ENCODE measurements around the gene EML6.
"Not testable (repeated sequence)": the region's sequence is repeated elsewhere in the genome, so short reads cannot be mapped to it uniquely, and the experiment has no call there.

The EML6 gene

GRCh38 chr2:54687595-54688152, 35.8 kb upstream of the EML6 start:
- Histone ChIP-seq H3K4me3 (ENCODE audit: low read depth, low read length) (no peak overlapping the region), H3K9me3 (ENCODE audit: severe bottlenecking) (no peaks in the 10 kb centered on the region), H3K36me3 (no peaks in the 10 kb centered on the region), H3K27ac (no peak overlapping the region), H3K27me3 (ENCODE audit: insufficient read depth, low read depth, severe bottlenecking) (no peaks in the 10 kb centered on the region)
- no peak for DNase-seq
- no peak for TF ChIP-seq CTCF (IDR thresholded peaks at IDR 0.05; ENCODE audit: low read depth, low read length)

GRCh38 chr2:54691445-54692135, 31.9 kb upstream of the EML6 start:
- no peak for TF ChIP-seq CTCF (IDR thresholded peaks at IDR 0.05; ENCODE audit: low read depth, low read length)
- Histone ChIP-seq H3K27me3 (ENCODE audit: insufficient read depth, low read depth, severe bottlenecking) (no peaks in the 10 kb centered on the region), H3K4me3 (ENCODE audit: low read depth, low read length) (no peak overlapping the region), H3K9me3 (ENCODE audit: severe bottlenecking) (no peaks in the 10 kb centered on the region), H3K27ac (no peak overlapping the region), H3K36me3 (no peaks in the 10 kb centered on the region)
- DNase-seq = no peak

- H3K4me3 ChIP-seq (ENCODE audit: low read depth, low read length) = no peak overlapping the region
- no peak for DNase-seq
- no peak for TF ChIP-seq CTCF (IDR thresholded peaks at IDR 0.05; ENCODE audit: low read depth, low read length)
Observed at GRCh38 chr2:54692556-54692955, 30.9 kb upstream of the EML6 start.

GRCh38 chr2:54695378-54695777, 28.1 kb upstream of the EML6 start:
- DNase-seq = no peak
- TF ChIP-seq CTCF (IDR thresholded peaks at IDR 0.05; ENCODE audit: low read depth, low read length) = 0 out of 2 replicates have a peak, but pooled peaks have one; percentile 12
- no peak overlapping the region for H3K27ac ChIP-seq
- no peaks in the 10 kb centered on the region for H3K36me3 ChIP-seq
- H3K27me3 ChIP-seq (ENCODE audit: insufficient read depth, low read depth, severe bottlenecking) = no peaks in the 10 kb centered on the region
- H3K4me3 ChIP-seq (ENCODE audit: low read depth, low read length) = no peak overlapping the region
- H3K9me3 ChIP-seq (ENCODE audit: severe bottlenecking) = no peaks in the 10 kb centered on the region

More at GRCh38 chr2:54692556-54692955, 30.9 kb upstream of the EML6 start:
- H3K9me3 ChIP-seq (ENCODE audit: severe bottlenecking) = no peaks in the 10 kb centered on the region
- no peaks in the 10 kb centered on the region for H3K27me3 ChIP-seq (ENCODE audit: insufficient read depth, low read depth, severe bottlenecking)
- no peak overlapping the region for H3K27ac ChIP-seq
- no peaks in the 10 kb centered on the region for H3K36me3 ChIP-seq

- DNase-seq = no peak
Observed at GRCh38 chr2:54697934-54698333, 25.5 kb upstream of the EML6 start.

GRCh38 chr2:54698926-54699325, 24.5 kb upstream of the EML6 start:
- not testable (repeated sequence) for DNase-seq

More at GRCh38 chr2:54697934-54698333, 25.5 kb upstream of the EML6 start:
- Histone ChIP-seq H3K27ac (no peak overlapping the region), H3K36me3 (no peaks in the 10 kb centered on the region), H3K27me3 (ENCODE audit: insufficient read depth, low read depth, severe bottlenecking) (no peaks in the 10 kb centered on the region), H3K4me3 (ENCODE audit: low read depth, low read length) (no peak overlapping the region), H3K9me3 (ENCODE audit: severe bottlenecking) (no peaks in the 10 kb centered on the region)
- TF ChIP-seq CTCF (IDR thresholded peaks at IDR 0.05; ENCODE audit: low read depth, low read length) = no peak

More at GRCh38 chr2:54698926-54699325, 24.5 kb upstream of the EML6 start:
- H3K36me3 ChIP-seq; H3K4me3 ChIP-seq (ENCODE audit: low read depth, low read length); H3K27me3 ChIP-seq (ENCODE audit: insufficient read depth, low read depth, severe bottlenecking); H3K9me3 ChIP-seq (ENCODE audit: severe bottlenecking); H3K27ac ChIP-seq: not testable (repeated sequence)
